Stimulated activated CD4-positive, alpha-beta T cell treated with anti-CD3 and anti-CD28 coated beads, Interleukin-4, amount 100 ng/mL, for 1 hour (primary cell): ENCODE results near the gene C6orf62.
"Not testable (repeated sequence)": the region's sequence is repeated elsewhere in the genome, so short reads cannot be mapped to it uniquely, and the experiment has no call there.

Source experiments
- DNase-seq: peaks from one replicate; pipeline ENCODE4 v3.0.0-alpha.2; 2020

The C6orf62 gene

GRCh38 chr6:24695635-24696034 lies 23.3 kb downstream of the C6orf62 start:
- peak; percentile 23 for DNase-seq

- DNase-seq, result no peak
Measured at GRCh38 chr6:24694198-24694597, 24.8 kb downstream of the C6orf62 start.

- no peak for DNase-seq
Measured at GRCh38 chr6:24692848-24693592, 25.9 kb downstream of the C6orf62 start.

- DNase-seq, result no peak
Measured at GRCh38 chr6:24692415-24692814, 26.5 kb downstream of the C6orf62 start.

GRCh38 chr6:24692003-24692402 lies 27.0 kb downstream of the C6orf62 start:
- no peak for DNase-seq

- no peak for DNase-seq
Measured at GRCh38 chr6:24691550-24691949, 27.4 kb downstream of the C6orf62 start.

GRCh38 chr6:24690593-24690992 lies 28.4 kb downstream of the C6orf62 start:
- DNase-seq, result no peak

GRCh38 chr6:24689964-24690363 lies 29.0 kb downstream of the C6orf62 start:
- DNase-seq, result no peak

GRCh38 chr6:24686946-24687345 lies 32.0 kb downstream of the C6orf62 start:
- DNase-seq, result no peak

GRCh38 chr6:24686408-24686807 lies 32.5 kb downstream of the C6orf62 start:
- no peak for DNase-seq

- DNase-seq, result no peak
Measured at GRCh38 chr6:24683297-24684296, 35.4 kb downstream of the C6orf62 start.

GRCh38 chr6:24680582-24680981 lies 38.4 kb downstream of the C6orf62 start:
- no peak for DNase-seq

- not testable (repeated sequence) for DNase-seq
Measured at GRCh38 chr6:24678792-24679352, 40.1 kb downstream of the C6orf62 start.

- no peak for DNase-seq
Measured at GRCh38 chr6:24673625-24674024, 45.3 kb downstream of the C6orf62 start.

- DNase-seq, result no peak
Measured at GRCh38 chr6:24672620-24673182, 46.3 kb downstream of the C6orf62 start.

GRCh38 chr6:24671077-24671476 lies 47.9 kb downstream of the C6orf62 start:
- not testable (repeated sequence) for DNase-seq

GRCh38 chr6:24670492-24670891 lies 48.5 kb downstream of the C6orf62 start:
- not testable (repeated sequence) for DNase-seq

GRCh38 chr6:24668997-24669361 lies 50.0 kb downstream of the C6orf62 start:
- no peak for DNase-seq

GRCh38 chr6:24668066-24668996 lies 50.6 kb downstream of the C6orf62 start:
- not testable (repeated sequence) for DNase-seq

- DNase-seq, result no peak
Measured at GRCh38 chr6:24667378-24667803, 51.6 kb downstream of the C6orf62 start.

GRCh38 chr6:24666641-24667377 lies 52.1 kb downstream of the C6orf62 start, which contains the start of the genes ACOT13 and TDP2:
Gene ACOT13 (plus strand): TSS chr6:24667077. CDS start chr6:24667264, 187 bp downstream.
Gene TDP2 (minus strand): TSS chr6:24666899. CDS start chr6:24666862, 37 bp downstream.
- peak; percentile 95 for DNase-seq
